ENCODE results near the gene CPZ.
"Not testable (repeated sequence)": the region's sequence is repeated elsewhere in the genome, so short reads cannot be mapped to it uniquely, and the experiment has no call there.

The CPZ gene

DNA sequence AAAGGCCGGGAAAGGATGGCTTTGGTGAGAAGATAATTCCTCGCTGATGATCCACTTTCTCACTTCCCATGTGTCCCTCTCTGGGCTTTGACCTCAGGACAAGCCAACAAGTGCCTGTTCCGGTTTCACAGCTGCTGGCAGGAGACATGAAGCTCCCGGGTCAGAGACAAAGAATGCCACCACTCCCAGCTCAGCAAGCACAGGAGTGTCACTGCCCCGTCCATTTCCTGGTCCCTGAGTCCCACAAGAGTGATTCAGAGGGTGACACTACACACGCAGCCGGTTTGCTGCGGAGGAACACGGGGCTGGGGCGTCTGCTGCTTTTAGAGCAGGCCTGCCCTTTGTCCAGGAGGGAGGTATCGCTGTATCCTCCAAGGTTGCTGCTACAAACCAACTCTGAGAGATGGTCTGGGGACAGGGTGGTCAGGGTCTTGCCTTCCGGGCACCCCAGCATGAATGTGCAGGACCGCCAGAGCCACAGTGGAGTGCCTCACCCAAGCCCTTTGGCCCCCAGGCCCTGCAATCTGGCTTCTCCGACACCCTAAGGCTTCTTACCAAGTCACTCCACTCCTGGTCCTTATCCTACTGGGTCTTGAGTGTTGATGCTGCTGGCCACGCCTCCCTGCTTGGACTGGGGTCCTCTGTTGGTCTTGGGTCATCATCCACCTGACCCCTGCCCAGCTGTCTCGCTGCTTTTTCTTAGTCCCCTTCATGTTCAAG, 49.5 kb downstream of the CPZ start:
- no peak for DNase-seq

DNA sequence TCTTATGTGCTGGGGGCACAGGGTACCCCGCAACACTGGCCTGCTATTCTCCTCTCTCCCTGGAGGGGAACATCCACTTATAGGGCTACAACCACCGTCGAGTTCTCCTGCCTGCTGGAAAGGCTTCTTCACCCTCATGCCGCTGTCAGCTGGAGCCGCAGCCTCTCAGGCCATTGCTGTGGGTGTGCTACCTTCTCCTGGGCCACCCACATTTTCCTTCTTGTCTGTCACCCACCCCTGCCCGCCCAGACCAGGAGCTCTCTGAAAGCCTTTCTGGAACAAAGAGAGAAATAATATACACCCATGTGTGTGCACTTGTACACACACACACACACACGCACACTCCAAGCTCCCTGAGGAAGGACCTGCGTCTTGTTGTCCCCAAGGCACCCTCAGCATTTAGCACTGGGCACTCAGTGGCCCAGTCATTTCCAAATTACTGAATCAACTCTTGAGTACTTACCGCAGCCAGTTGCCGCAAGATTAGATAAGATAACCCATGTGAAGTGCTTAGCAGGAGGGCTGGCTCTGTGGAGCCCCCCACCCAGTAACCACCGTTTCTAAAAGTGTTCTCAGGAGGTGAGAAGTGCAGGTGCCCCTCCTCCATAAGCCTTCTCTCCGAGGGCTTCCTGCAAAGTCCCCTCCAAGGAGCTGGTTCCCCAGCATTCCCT, 50.2 kb downstream of the CPZ start:
- DNase-seq: no peak

DNA sequence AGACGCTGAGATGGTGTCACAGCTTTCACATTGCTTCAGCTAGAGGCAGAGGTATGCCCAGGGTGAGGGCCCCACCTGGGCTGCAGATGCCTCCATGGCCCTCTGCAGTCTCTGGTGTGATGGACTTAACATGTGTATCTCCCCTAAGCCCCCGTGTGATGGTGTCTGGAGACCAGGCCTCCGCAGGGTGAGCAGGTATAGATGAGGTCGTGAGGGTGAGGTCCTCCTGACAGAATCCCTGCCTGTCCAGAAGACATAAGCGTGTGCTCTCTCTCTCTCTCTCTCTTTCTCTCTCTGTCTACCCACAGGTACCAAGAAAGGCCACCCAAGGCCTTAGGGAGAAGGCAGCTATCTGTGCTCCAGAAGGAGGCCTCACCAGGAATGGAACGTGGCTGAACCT, 50.9 kb downstream of the CPZ start:
- DNase-seq: no peak

DNA sequence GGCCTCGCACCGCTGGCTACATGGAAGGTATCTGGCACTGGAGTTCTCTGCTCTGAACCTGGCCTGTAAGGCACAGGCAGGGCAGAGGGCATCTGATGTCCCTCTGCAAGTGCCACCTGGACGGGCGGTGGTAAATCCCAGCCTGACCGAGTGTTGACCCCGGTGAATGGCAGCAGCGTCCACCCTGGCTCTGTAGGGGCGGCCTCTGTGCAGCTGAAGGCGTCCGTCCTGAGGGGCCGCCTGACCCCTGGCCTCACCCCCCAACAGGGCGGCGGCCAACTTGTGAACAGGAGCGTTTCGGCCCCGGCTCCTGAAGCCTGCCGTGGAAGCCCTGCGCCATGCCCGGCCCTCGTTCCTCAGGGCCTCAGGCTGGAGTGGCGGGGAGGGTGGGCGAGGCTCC, 51.4 kb downstream of the CPZ start:
- DNase-seq: no peak

DNA sequence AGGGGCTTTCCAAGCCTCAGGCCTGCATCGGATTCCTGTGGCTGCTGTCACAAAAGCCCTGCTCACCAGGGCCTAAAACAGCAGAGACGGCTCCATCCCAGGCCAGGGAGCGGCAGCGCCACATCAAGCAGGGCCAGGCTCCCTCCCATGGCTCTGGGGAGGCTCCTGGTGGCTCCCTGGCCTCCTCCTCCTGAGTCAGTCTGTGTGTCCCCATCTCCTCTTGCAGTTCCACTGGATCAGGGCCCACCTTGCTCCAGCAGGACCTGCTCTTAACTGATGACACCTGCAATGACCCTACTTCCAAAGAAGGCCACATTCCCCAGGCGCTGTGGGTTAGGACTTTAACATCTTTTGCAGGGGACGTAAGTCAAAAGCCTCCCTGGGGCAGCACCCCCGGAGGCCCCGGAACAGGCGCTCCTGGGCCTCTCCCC, 51.9 kb downstream of the CPZ start:
- no peak for DNase-seq

DNA sequence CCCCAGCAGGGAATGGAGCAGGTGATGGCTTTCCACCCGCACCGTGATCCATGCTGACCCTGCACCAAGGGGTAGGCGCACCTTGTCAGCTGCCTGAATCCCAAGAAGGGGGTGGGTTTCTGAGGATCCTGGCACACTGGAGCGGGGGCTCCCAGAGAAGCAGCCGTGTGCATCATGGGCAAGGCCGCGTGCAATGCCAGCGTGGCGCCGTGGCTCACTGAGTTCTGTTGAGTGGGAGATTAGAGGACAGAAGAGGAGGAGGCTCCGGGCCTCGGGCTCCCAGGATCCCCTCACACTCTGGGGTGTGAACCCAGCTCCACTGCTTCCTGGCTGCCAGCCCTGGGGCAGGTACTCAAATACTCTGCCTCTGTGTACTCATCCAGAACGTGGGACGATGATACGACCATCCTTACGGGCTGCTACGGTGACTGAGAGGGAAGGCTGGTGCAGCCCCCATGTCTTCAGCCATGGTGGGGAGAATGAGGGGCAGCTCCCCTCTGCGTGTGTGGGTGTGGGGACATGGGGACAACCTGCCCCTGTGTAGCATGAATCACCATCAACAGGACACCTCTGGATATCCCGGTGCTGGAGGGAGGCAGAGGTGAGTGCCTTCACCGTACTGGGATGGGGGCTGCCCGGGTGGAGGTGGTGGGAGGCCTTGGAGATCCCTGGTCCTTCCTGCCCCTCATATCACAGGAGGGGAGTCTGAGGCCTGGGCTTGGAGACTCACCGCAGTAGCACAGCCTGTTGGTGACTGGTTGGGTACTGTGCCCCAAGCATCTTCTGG, 52.6 kb downstream of the CPZ start:
- DNase-seq: no peak

DNA sequence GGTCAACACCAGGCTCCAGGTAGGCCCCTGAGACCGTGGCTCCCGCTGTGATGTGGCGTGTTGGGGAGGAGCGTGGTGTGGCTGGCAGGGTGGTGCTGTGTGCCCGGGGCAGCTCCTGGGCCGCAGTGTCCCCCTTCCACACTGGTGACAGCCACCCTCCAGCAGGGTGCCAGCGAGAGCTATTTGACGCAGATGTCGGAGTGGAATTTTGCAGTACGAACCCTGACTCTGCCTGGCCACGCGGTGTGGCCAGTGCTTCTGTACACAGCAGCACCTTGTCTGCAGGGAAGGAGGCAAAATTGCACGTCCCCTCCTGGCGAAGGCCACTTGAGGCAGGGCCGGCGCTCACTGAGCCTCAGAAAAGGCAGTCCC, 53.2 kb downstream of the CPZ start:
- no peak for DNase-seq

DNA sequence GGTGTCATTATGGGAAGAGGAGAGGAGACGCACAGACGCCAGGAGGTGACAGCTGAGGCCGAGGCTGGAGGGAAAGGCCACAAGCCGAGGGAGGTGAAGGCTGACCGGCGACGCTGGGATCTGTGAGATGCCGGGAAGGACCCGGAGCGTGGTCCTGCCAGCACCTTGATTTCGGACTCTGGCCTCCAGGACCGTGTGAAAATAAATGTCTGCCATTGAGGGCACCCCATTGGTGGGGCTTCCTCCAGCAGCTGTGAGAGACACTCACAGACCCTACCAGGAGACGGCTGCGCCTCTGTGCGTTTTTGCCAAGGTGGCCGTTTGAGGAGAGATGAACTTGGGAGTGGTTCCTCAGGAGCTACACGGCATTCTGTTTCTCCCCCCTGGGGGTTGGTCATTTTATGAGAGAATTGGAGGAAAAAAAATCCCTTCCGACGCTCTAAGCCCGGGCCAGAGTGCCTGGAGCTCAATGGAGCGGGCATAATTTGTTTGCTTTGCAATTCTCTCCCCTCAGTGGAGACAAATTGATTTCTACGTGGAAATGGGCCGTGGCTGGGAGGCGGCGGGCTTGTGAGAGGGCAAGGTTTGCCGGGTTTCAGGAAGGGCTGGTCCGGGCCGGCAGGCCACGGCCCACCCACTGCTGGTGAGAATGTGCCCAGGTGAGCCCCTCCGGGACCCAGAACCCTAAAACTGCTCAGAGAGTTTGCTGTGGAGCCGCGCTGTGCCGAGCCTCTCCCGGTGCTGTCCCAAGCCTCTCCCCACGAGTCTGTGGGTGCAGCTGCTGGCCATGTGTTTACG, 53.9 kb downstream of the CPZ start:
- no peak for DNase-seq

DNA sequence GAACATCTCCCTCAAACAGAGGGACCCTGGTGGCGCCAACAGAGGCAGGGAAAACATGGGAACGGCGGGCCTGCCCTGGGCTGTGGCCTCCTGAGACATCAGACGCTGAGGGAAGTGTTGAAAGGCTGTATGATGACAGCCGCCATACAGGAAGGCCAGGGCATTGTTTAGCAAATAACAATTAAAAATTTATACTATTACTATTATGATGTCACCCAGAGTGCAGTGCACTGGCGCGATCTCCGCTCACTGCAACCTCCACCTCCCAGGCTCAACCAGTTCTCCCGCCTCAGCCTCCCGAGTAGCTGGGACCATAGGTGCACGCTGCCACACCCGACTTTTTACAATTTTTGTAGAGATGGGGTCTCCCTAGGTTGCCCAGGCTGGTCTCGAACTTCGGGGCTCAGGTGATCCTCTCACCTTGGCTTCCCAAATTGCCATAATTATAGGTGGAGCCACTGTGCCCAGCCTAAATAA, 54.6 kb downstream of the CPZ start:
- DNase-seq: no peak

DNA sequence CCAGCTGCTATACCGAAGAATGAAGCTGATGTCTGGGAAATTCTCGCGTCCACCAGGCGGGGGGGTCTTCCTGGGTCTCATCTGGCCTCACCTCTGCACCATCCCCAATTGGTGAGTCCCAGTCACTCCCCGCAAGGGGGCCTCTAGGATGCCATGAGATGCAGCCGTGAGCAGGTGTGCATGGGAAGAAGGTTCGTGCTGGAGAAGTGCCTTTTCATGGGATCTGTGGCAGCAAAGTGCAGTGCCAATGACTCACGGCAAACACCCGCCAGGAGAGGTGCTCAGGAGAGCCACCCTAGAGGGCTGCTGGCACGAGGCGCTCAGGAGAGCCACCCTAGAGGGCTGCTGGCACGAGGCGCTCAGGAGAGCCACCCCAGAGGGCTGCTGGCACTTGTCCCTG, 55.1 kb downstream of the CPZ start:
- no peak for DNase-seq

DNA sequence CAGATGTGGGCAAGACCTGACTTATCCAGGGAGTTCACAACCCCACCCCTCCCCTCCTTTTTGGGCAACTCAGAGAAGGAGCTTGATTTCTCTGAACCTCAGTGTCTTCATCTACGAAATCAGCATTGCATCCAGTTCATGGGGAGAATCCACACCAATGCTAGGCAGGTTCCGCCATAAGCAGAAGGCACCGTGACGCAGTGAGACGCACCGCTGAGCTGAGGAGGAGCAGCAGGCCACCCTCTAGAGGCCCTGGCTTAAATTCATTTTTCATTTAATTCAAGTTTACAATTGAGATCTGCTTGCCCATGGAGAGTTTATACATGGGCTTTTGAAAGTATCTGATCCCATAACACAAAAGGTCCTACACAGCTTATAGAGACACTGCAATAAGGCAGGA, 55.7 kb downstream of the CPZ start:
- DNase-seq: no peak

DNA sequence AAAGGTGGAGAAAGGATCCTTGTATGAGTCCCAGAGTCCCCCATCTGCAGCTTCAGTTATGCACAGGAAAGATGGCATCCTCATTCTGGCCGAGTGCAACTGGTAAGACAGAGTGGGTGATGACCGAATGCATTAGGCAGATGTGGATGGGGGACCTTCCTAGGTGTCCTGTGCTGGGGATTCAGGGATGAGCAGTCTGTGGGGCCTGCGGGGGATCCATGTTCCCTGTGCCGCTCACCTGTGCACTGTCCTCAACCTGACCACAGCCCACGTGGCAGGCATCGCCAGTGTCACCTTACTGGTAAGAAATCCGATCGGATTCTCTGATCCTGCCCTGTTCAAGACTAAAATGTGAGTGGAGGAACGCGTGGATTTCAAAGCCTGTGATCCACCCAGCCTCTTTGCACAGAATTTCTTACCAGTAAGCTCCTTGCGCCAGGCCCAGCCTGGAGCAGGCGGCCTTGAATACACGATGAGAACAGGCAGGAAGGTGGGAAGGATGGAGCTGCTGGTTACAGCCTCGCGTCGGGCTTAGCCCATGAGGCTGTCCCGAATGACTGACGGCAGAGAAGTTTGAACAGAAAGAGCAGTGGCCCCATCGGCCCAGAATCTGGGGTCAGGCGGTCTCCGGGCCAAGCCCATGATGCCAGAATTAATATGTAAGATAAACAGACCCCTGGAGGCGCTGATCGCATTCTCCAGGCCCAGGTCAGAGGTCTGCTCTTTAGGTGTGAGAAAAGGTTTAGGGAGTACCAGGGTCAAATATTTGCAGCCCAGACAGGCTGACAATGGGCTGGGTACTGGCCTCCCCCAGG, 56.5 kb downstream of the CPZ start:
- DNase-seq: no peak

DNA sequence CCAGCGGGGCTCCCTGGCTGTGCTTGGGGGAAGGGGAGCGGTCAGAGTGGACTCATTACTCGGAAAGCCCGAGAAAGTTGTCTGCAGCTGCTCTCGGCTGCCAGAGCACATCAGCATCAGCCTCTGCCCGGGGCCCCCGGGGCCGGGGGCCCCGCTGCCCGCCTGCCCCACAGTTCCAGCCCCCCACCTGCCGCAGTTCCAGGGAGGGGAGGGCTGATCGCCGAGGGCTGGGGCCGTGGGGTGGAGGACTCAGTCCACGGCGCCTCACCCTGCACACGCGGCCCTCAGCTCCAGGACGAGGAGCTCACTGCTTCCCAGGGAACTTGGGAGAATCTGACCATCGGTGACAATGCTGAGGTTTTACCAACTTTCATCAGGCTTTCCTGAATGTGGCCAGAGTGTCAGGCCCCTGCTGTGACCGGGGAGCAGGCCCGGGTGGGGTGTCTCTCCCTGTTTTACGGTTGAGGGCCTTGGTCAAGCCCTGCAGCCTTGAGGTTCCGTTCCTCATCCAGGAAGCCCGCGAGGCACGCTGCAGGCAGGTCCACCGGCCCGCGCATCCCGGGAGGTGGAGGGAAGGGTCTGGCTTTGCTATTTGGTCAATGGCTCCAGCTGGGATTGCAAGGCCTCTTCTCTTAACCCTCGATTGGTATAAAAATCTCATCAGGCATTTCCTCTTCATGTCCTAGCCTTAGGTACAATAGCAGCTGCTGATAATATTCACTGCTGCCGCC, 57.2 kb downstream of the CPZ start:
- no peak for DNase-seq

DNA sequence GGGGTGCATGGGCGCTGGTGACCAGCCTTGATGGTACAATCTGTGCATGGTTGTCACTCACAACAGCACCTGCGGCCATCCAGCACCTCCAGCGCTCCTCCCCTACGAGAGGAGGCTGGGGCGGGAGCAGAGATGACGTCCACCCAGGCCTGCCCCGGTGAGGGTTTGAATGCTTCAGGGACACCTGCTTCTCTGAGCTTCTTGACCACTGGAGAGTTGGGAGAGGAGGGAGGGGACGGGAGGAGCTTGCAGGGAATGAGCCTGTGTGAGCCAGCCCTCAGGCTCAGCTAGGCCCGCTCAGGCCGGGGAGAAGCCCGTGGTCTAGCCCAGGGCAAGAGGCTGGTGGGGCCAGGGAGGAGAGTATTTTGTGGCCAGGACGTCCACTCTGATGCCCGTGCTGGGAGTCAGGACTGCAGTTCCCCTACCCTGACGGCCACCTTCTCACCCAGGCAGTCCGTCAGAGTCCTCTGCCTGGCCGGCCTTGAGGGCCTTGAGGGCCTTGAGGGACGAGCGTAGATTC, 59.2 kb downstream of the CPZ start:
- no peak for DNase-seq

DNA sequence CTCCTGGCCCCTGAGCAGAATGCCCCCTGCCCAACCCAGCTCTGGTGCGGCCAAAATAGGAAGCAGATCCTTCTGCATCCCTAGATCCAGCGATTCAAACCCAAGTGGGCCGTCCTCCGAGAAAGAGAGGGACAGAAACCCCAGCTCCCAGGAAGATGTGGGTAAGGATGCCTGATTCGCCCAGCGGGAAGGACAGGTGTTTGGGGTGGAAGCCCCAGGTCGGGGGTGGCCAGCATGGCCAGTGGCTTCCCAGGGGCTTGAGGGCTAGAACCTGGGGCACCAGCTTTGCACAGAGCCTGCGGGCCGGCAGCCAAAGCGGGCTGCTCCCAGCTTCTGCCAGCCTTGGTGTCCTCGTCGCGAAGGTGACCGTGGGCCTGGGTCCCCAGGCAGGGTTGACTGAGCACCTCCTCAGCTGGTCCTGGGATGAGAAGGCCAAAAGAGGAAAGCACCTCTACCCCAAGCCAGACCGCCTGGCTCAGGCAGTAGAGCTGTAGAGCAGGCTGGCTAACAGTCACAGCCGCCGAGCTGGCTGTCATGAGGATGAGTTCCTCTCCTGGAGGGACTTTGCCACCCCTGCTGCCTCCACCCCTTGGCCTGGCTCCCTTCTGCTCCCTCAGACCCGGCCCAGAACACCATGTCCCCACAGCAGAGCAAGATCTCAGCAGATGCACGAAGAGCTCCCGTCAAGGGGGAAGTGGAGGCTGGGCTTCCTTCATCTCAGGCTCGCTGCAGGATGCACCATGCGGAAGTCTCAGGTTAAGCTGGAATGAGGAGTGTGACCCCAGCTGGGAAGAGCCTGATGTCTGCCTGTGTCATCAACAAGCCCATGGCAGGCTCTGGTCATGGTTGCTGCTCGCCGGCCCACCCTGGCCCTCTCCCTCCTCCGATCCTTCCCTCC, 59.9 kb downstream of the CPZ start:
- DNase-seq: no peak

DNA sequence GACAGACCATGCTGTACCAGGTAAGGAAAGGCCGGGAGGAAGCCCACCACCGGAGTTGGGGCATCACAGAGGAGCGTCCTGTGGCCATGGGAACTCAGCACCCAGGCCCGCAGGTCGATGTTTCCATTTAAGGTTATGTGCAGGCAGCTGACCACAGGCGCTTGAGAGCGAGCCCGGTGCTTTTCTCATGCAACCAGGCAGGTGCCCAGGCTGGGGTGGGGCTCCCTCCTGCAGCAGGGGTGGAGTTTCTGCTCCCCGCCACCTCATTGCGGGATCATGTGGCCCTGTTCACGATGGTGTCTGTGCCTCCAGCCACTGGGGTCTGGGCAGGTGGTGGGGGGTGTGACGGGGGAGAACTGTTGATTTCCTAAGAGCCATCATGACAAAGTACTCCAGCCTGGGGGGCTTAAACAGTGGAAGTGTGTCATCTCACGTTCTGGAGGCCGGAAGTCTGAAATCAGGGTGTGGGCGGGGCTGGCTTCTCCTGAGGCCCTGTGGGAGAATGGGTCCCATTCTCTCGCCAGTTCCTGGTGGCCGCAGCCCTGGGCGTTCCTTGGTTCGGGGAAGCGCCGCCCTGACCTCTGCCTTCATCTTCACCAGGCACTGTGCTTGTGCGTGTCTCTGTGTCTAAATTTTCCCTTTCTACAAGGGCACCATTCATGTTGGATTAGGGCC, 60.9 kb downstream of the CPZ start:
- no peak for DNase-seq

DNA sequence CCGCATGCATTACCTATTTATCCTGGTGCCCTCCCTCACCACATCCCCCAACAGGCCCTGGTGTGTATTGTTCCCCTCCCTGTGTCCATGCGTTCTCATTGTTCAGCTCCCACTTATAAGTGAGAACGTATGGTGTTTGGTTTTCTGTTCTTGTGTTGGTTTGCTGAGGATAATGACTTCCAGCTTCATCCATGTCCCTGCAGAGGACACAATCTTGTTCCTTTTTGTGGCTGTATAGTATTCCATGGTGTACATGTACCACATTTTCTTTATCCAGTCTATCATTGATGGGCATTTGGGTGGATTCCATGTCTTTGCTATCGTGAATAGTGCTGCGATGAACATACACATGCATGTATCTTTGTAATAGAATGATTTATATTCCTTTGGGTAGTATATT, 61.6 kb downstream of the CPZ start:
- not testable (repeated sequence) for DNase-seq

DNA sequence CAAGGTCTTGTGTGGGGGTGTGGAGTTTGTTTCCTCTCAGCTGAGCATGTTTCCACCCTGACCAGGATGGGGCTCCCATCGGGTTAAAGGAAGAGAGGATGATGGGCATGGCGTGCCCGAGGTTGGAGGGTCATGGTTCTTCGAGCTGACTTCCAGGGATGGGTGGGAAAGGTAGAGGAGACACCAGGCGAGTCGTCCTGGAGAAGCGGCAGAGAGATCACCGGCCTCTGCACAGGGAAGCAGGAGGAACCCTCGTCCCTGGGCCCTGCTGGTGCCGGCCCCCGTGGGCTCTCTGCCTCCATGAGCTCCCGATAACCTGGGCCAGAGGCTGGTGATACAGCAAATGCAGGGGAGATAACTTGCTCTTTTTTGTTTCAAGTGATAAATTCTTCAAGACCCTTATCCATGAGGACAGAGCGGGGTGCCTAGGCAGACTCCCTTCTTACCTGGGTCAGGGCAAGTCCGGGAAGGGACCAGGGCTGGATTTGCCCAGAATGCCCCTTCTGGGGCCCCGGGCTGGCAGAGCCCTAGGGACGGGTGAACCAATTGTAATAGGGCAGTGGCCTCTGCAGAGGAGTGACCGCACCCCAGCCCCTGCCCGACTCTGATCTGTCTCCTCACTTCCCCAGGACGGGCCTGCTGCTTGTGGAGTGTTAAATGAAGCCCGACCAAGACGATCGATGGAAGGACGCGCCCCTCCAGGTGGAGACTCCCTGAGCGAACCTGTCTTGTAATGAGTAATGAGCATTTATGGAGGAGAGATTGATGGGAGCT, 63.0 kb downstream of the CPZ start:
- no peak for DNase-seq

DNA sequence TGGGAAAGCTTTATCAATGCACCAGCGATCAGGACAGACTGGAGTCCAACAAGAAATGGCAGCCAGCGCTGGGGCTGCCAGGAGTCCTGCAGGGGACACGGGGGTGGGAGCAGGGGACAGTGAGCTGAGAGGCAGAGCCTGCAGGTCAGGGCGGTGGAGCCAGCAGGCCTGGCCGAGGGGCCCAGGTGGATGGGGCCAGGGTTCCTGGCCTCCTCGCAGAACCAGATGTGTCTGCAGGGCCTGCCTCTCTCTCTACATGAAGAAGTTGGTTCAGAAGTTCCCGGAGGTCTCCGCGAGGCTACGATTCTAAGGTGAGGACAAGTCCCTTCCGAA, 63.6 kb downstream of the CPZ start:
- DNase-seq: no peak
